Skeletal muscle cell (primary cell): ENCODE results near the gene BZW2.
"Not testable (repeated sequence)": the region's sequence is repeated elsewhere in the genome, so short reads cannot be mapped to it uniquely, and the experiment has no call there.

ENCODE experiments used
- DNase-seq: peaks from one replicate; pipeline ENCODE4 v3.0.0-alpha.2; 2010; ENCODE audit warnings: low read depth
- H3K4me3 ChIP-seq: 2 replicates; pipeline ENCODE4 v1.5.1; 2011; ENCODE audit warnings: low read depth, mild to moderate bottlenecking, control low read depth, low read length, moderate library complexity

Gene BZW2

DNA sequence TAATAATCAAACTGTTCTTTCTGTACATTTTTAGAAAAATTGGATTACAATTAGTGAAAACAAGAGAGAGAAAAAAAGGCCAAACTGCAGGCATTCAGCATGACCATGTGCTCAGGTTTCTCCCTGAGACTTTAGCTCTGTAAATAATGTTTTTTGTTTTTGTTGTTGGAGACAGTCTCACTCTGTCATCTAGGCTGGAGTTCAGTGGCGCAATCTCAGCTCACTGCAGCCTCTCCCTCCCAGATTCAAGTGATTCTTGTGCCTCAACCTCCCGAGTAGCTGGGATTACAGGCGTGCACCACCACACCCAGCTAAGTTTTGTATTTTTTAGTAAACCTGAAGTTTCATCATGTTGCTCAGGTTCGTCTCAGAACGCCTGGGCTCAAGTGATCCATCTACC is 23.0 kb downstream of the BZW2 start:
- DNase-seq, result no peak
- no peak overlapping the region for H3K4me3 ChIP-seq

DNA sequence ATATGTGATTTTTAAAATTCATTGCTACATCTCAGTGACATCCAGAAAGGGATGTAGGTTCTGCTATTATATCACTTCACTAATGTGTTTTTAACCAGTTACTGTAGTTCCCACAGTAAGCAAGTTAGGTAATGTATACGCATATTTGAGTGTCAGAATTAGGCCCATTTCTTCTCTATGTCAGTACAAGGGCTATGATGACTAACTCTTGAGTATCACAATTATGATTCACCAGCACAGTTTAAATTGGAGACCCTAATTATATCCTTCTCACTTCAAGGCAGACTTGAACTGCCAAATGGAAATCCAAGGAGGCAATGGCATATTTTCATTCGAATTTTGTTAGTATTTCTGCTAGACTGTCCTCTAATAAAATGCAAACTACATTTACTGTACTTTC is 23.6 kb downstream of the BZW2 start:
- no peak overlapping the region for H3K4me3 ChIP-seq
- no peak for DNase-seq

DNA sequence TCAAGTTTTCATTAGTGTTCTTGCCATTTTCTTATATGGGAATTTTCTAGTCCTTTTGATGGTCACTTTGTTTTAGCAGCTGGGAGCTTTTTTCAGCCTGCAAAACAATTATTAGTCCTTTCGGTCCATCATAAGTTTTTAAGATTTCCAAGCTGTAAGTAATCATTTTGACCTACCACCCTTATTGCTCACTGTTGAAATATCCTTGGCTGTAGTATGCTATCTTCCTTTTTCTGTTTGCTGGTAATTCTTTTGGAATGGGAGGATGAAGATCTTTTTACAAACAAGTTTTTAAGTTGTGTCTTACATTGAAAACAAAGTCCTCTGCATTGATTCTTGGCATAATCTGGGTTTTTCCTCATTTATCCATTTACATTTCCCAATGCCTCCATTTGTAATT is 24.0 kb downstream of the BZW2 start:
- no peak overlapping the region for H3K4me3 ChIP-seq
- DNase-seq, result no peak

DNA sequence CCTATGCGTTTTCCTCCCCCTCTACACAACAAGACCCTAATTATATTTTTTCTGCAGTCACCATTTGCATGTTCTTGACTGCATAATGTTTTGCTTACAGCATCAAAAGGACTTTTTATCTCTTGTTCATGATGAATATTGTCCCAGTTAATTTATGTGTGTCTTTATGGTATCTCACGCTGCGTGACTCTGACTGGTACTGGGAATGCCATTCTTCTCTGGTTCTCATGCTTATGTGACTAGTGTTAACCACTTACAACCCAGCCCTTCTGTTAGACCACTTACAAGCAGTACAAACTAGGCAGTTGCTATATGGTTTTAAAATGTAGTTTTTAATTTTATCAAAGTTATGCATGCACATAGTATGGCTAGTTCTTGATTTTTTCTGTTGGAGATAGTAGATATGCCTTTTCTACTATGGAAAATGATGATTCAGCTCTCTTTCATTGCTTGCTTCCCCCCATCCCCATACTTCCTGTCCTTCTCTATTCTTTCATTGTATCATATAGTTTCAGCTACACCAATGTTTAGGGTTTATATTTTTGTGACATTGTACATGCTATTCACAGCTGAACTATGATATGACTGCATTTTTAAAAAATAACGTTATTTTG is 24.9 kb downstream of the BZW2 start:
- DNase-seq, result no peak
- no peak overlapping the region for H3K4me3 ChIP-seq

DNA sequence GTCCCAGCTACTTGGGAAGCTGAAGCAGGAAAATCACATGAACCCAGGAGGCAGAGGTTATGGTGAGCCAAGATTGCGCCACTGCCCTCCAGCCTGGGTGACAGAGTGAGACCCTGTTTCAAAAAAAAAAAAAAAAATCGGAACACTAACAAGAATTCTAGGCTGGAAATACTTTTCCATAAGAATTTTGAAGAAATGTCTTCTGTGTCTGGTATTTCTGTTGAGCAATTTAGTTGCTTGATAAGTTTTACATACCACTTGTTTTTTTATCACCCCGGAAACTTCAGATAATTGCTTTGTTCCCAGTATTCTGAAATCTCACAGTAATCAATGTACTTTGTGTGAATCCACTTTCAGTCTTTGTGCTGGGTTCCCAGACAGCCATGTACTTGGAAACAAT is 25.8 kb downstream of the BZW2 start:
- DNase-seq, result no peak

DNA sequence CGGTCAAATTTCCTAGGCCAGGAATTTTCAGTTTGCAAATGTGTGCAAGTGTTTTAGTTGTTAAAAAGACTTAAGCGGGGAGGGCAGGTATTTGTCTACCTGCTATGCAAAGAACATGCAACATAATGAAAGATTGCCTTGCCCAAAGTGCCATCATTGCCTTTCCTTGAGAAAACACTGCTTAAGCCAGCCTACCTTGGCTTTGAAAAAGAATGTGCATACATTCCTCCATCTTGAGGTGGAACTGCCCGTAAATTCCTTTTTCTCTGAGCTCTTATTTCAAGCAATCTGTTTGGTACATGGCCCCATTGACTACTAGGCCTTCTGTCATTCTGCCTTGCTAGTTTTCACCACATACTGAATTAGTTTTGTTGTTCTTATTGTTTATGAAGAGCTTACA is 29.3 kb downstream of the BZW2 start:
- no peak overlapping the region for H3K4me3 ChIP-seq
- no peak for DNase-seq

More for the DNA sequence above, 25.8 kb downstream of the BZW2 start:
- no peak overlapping the region for H3K4me3 ChIP-seq

DNA sequence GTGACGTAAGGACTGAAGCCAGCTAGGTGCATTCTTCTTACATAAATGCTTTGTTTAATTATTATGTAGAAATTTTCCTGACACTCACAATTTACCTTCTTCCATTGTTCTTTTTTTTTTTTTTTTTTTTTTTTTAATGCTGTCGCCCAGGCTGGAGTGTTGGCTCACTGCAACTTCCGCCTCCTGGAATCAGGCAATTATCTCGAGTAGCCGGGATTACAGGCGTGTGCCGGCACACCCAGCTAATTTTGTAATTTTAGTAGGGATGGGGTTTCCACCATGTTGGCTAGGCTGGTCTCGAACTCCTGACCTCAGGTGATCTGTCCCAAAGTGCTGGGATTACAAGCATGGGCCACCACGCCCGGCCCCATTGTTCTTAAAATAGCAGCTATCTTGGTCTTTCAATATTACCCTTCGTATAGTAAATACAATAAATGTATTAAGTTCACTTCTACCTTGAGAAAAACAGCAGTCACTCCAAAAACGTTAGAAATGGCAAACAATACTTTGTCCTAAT is 32.1 kb downstream of the BZW2 start:
- no peak for DNase-seq
- H3K4me3 ChIP-seq, result no peak overlapping the region

DNA sequence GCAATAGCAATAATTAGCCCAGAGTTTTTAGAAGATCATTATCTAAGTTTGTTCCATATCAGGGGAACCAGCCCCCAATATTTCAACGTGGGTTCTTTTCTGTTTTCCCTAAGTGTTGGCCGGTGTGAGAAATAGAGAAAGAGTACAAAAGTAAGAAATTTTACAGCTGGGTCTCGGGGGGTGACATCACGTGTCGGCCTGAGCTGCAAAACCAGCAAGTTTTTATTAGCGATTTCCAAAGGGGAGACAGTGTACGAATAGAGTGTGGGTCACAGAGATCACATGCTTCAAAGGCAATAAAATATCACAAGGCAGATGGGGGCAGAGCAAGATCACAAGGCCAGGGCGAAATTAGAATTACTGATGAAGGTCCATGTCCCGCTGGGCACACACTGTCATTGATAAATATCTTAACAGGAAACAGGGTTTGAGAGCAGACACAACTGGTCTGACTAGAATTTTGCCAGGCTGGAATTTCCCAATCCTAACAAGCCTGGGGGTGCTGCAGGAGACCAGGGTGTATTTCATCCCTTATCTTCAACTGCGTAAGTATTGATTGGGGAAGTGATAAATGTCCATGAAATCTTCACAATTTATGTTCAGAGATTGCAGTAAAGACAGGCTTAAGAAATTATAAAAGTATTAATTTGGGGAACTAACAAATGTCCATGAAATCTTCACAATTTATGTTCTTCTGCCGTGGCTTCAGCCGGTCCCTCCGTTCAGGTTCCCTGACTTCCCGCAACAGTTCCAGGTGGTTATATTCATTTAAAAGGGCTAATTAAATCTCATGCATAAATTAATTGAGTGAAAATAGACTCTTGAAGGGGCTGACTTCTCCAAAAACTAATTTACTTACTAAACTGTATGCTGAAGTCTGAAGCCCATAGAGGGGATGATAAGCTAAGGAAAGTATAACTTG is 32.9 kb downstream of the BZW2 start:
- not testable (repeated sequence) for DNase-seq, H3K4me3 ChIP-seq

DNA sequence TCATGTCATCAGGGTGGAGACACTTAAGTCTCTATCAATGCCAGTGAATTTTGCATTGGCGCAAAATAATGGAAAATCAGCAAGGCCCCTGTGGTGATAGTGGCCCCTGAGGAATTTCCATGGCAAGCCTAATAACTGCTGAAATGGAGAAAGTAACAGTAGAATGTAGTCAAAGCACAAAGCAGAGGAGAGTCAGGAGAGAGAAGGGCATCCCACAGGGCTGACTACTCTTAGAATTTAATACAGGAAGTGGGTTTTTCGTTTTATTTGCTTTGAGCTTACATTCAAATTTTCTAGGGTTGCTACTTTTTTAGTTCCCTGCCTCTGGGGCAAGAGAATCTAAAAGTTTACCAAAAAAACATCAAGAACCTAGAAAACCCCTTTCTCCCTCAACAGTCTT is 39.0 kb downstream of the BZW2 start:
- no peak overlapping the region for H3K4me3 ChIP-seq
- DNase-seq, result no peak

DNA sequence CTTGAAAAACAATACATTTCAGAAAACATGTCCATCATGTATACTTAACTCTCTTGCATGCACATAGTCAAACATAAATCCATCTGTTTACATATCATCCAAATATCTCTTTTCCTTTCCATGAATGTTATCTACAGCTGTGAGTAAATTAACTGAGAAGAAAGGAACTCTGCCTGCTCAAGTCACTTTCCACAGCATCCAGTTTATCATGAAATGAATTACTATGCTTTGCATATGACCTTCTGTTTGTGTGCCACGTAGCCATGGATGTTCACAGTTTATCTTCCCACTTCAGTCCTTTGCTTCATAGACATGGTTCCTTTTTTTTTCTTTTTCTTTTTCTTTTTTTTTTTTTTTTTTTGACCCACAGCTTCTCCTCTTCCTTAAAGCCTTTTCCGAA is 39.6 kb downstream of the BZW2 start:
- no peak overlapping the region for H3K4me3 ChIP-seq
- DNase-seq, result no peak

DNA sequence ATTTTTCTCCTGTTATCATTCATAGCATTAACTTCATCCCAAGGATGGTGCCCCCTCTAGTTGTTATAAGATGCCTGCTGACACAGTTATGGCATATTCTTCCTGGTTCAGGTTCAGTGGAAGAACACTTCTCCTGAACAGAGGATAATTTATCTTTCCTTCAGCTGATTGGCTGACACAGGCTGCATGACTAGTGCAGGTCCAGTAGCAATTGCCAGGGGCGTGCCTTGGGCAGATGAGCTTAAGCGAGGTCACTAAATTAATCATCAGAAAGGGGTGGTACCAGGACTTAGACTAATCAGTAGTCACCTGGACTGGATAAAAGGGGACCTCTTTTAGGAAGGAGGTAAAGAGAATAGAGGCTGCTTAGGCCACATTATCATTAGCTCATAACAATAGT is 42.3 kb downstream of the BZW2 start:
- no peak for DNase-seq
- H3K4me3 ChIP-seq, result no peak overlapping the region

DNA sequence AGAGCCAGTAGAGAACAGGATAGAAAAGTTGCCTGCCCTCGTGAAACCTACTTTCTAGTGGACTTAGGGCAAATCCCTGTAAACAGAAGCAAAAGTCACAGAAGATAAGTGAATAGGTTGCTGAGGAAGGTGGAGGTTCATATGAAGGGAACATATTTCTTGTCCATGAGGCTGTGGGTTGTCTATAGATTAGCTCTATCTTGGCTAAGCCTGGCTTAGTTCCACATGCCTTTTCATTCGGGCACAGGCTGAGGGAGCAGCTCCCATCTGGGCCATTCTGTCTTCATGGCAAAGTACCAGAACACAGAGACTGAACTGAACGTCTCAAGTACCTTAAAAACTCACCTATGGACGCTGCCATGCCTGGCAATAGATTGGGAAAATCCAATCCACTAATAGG is 45.3 kb downstream of the BZW2 start:
- H3K4me3 ChIP-seq, result no peak overlapping the region
- no peak for DNase-seq

DNA sequence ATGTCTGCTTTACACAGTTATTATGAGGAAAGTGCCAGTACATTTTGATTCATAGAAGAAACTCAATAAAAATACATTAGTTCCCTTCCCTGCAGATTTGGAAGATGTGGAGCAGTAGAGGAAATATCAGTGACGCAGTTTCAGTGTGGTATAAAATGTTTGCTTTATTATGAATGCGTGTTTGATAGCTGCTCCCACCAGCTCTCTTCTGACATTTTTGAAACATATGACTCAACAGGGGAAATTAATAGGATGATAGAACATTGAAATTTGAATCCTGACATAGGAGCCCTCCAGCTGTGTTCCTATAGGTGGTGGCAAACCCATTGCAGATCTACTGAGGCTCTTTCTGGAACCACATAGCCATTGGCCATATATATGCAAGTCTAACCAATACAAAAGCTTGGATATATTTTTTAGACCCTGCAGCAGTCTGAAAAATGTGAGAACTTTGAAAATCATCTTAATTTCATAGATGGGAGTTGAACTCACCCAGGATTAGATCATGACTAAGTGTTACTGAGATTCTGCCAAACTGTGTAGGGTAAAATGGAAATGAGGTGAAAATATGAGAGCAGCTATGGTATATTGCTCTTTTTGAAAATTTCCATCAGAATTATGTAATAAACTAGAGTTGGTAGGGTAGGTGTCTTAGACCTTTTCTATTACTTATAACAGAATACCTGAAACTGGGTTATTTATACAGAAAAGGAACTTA is 47.8 kb downstream of the BZW2 start:
- no peak for DNase-seq
- H3K4me3 ChIP-seq, result no peak overlapping the region

DNA sequence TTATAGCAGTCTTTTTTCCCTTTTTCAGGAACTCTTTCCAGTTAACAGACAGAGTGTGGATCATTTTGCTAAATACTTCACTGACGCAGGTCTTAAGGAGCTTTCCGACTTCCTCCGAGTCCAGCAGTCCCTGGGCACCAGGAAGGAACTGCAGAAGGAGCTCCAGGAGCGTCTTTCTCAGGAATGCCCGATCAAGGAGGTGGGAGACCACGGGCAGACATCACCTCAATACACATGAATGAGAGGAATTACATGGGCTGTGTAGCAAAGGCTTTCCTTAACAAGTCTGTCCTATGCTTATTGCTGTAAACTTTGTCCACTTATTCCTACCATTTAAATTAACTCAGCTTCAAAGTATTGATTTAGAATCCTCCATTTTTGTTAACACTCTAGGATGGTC is 48.8 kb downstream of the BZW2 start:
- no peak for DNase-seq
- H3K4me3 ChIP-seq, result no peak overlapping the region

DNA sequence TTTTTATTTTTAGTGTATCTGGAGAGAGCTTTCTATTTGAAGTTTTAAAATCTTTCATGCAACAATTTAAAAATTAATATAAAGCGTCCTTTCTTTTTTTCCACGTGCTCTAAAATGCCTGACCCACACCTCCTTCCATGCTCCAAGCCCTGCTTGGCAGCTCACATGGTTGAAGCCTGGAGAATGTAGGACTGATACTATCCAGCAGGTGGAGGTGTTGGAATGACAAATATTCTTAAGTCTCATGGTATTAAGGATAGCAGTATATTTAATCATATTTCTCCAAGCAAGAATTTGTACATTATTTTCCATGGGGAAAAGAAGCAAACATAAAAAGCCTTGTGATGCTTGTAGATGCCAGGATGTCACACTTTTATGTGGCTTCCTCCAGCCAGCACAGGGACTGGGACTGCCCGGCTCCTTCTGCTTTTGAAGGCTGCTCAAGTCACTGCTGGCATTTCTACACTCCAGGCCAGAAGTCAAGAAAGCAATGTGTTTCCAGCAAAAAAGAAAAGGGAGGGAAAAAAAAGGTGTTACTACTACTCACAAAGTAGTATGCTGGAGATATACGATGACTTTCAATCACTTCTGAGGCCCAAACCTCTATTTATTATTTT is 49.7 kb downstream of the BZW2 start:
- no peak for DNase-seq
- H3K4me3 ChIP-seq, result no peak overlapping the region

DNA sequence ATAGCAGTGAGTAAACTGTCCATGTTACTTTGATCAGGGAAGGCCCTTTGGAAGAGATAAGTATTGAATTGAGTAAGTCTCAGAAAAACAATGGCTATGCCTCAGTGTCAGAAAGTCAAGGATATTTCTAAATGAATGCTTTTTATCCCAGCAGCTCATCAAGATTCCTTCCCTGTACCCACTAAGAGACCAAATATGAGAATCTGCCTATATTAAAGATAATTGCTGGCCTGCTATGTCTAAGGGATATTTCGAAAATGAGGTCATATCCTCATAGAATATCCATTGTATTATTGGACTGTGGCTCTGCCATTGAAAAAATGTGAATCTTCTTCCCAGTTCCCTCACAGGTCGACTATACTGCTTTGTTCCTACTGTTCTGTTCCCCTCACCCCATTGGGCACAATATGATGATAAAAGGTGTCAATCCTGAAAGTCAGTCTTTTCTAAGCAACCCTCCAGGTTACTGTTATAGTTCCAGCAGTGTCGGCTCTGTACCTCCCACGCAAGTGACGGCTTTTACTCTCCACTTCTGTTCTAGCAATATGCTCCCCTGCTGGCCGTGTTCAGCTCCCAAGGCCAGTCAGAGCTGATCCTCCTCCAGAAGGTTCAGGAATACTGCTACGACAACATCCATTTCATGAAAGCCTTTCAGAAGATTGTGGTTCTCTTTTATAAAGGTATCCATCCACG is 51.7 kb downstream of the BZW2 start:
- H3K4me3 ChIP-seq, result no peak overlapping the region
- DNase-seq, result no peak

DNA sequence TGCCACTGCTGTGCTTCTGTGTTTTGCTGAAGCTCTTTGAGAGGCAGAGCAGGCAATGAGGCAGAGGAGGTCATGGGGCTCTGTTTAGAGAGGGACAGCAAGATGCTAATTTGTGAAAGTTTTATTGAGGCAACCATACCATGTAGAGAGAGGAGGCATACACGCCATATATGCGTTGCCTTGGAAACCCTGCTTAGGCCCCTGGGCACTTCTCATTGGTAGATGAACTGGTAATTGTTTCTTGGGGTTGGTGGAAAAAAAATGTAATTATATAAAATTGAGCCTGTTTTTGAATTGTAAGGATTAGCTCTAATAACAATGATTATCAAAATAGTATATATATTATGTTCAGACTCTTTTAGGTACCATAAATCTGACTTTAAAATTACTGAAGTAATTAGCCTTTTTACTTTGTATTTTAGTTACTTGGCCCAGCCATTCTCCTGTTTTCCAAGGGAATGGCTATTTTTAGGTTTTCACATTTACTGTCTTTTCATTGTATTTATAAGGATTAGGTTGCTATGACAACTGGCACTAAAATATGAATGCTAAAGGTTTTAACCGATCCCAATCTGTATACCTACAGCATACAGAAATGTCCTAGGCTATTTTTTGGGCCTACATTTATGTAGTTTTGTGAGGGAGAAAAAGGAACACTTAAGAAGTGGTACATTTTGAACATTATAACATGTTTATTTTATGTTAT is 52.4 kb downstream of the BZW2 start:
- DNase-seq, result no peak
- no peak overlapping the region for H3K4me3 ChIP-seq

DNA sequence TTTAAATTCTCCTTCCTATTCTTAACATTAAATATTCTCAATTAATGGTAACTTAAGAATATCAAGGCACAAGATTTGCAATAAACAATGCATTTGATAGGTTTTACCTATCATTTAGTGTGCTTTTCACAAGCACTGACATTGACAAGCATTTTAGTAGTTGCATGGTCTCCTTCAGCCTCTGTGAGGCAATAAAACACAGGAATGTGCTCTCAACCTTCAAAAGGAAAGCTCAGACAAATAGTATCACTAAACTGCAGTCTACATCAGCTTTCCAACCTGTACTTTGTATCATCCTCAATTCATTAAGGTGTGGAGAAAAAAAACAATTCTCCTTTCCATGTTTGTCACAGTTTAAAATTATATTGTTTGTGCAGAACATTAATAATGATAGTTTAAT is 56.5 kb downstream of the BZW2 start:
- DNase-seq, result no peak
- no peak overlapping the region for H3K4me3 ChIP-seq

DNA sequence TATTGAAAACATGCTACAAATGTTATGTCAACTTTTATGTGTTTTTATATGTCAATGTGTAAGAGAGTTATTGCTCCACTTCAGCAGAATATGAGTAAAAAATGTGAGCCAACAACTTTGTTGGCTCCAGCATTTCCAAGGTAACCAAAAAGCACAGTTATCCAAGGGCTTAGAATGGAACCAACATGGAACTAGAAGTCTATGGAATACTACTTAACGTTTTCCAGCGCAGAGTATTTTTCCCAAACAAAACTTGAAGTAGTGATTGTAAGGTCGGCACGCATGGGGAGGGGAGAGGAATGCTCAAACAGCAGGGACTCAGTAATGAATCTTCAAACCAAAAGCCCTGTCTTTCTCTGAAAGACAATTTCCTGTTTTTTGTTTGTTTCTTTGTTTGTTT is 62.5 kb downstream of the BZW2 start:
- DNase-seq, result no peak
- H3K4me3 ChIP-seq, result no peak overlapping the region
